ENCODE results near the gene KLK12. TPM values are rescaled to one million over a fixed set of nuclear protein-coding genes. Genes with fewer than 3 reads are reported as not detected.
A peak's percentile ranks its signal among the peaks of the same experiment; 100 is the strongest.

The KLK12 gene
- total RNA-seq, 1 donor from 2014 or later, result 1.0 TPM

GRCh38 chr19:51003316-51003715 is 31.5 kb downstream of the KLK12 start:
- no peak for DNase-seq (ENCODE audit: low spot score, unreplicated experiment)
- Mint-ChIP-seq H3K9me3 (ENCODE audit: low read depth) (no peaks in the 10 kb centered on the region), H3K36me3 (ENCODE audit: insufficient read depth) (no peaks in the 10 kb centered on the region), H3K4me3 (ENCODE audit: low read depth) (no peak overlapping the region), H3K27ac (no peak overlapping the region), H3K27me3 (peaks cover 62% of the 10 kb centered on the region), H3K4me1 (ENCODE audit: low read depth) (peaks cover 8% of the 10 kb centered on the region)
- TF ChIP-seq CTCF (IDR thresholded peaks at IDR 0.05; ENCODE audit: unreplicated experiment), result no peak

GRCh38 chr19:51002542-51003311 is 32.1 kb downstream of the KLK12 start:
- DNase-seq (ENCODE audit: low spot score, unreplicated experiment), result no peak
- H3K27me3 Mint-ChIP-seq, result peaks cover 66% of the 10 kb centered on the region

GRCh38 chr19:51002089-51002532 is 32.7 kb downstream of the KLK12 start:
- no peaks in the 10 kb centered on the region for H3K9me3 Mint-ChIP-seq (ENCODE audit: low read depth)
- peaks cover 11% of the 10 kb centered on the region for H3K4me1 Mint-ChIP-seq (ENCODE audit: low read depth)
- H3K4me3 Mint-ChIP-seq (ENCODE audit: low read depth), result no peak overlapping the region
- H3K27ac Mint-ChIP-seq, result no peak overlapping the region
- DNase-seq (ENCODE audit: low spot score, unreplicated experiment), result no peak
- no peaks in the 10 kb centered on the region for H3K36me3 Mint-ChIP-seq (ENCODE audit: insufficient read depth)
- no peak for TF ChIP-seq CTCF (IDR thresholded peaks at IDR 0.05; ENCODE audit: unreplicated experiment)
- peaks cover 64% of the 10 kb centered on the region for H3K27me3 Mint-ChIP-seq

More at GRCh38 chr19:51002542-51003311, 32.1 kb downstream of the KLK12 start:
- no peaks in the 10 kb centered on the region for H3K36me3 Mint-ChIP-seq (ENCODE audit: insufficient read depth)
- H3K4me1 Mint-ChIP-seq (ENCODE audit: low read depth), result peaks cover 11% of the 10 kb centered on the region
- H3K9me3 Mint-ChIP-seq (ENCODE audit: low read depth), result no peaks in the 10 kb centered on the region
- no peak overlapping the region for H3K27ac Mint-ChIP-seq
- H3K4me3 Mint-ChIP-seq (ENCODE audit: low read depth), result no peak overlapping the region
- TF ChIP-seq CTCF (IDR thresholded peaks at IDR 0.05; ENCODE audit: unreplicated experiment), result no peak

- no peak for TF ChIP-seq CTCF (IDR thresholded peaks at IDR 0.05; ENCODE audit: unreplicated experiment)
- Mint-ChIP-seq H3K4me1 (ENCODE audit: low read depth) (peaks cover 11% of the 10 kb centered on the region), H3K4me3 (ENCODE audit: low read depth) (no peak within 1 kb of the TSS), H3K36me3 (ENCODE audit: insufficient read depth) (no peaks in the 10 kb centered on the region), H3K27me3 (peaks cover 63% of the 10 kb centered on the region), H3K27ac (peak within 1 kb of the TSS; percentile 45), H3K9me3 (ENCODE audit: low read depth) (no peaks in the 10 kb centered on the region)
- DNase-seq (ENCODE audit: low spot score, unreplicated experiment), result no peak
Measured at GRCh38 chr19:51001515-51001914, 33.3 kb downstream of the KLK12 start, which contains the start of gene KLK8. Gene KLK8, minus strand, starts transcription at chr19:51001604. Its CDS starts 437 bp downstream, at chr19:51001167.

- Mint-ChIP-seq H3K27me3 (peaks cover 58% of the 10 kb centered on the region), H3K36me3 (ENCODE audit: insufficient read depth) (no peaks in the 10 kb centered on the region), H3K9me3 (ENCODE audit: low read depth) (no peaks in the 10 kb centered on the region), H3K4me3 (ENCODE audit: low read depth) (no peak overlapping the region), H3K4me1 (ENCODE audit: low read depth) (peaks cover 11% of the 10 kb centered on the region), H3K27ac (peak overlapping the region; percentile 45)
- DNase-seq (ENCODE audit: low spot score, unreplicated experiment), result no peak
- TF ChIP-seq CTCF (IDR thresholded peaks at IDR 0.05; ENCODE audit: unreplicated experiment), result no peak
Measured at GRCh38 chr19:51000981-51001380, 33.8 kb downstream of the KLK12 start.
